ENCODE measurements around the gene NKAIN2. TPM values are rescaled to one million over a fixed set of nuclear protein-coding genes. Genes with fewer than 3 reads are reported as not detected.

Gene NKAIN2
- total RNA-seq, 1 experiment from 2014 or later, result 2.2 TPM

GRCh38 chr6:124027392-124027791 is 223.7 kb downstream of the NKAIN2 start:
- no TSS peak for BruUV-seq (replicated peaks)
- no peaks in the 10 kb centered on the region for H3K9me3 ChIP-seq (ENCODE audit: low read depth, low read length, poor library complexity, severe bottlenecking)
- H3K4me1 ChIP-seq (ENCODE audit: insufficient read depth, low read length, poor library complexity, severe bottlenecking), result no peaks in the 10 kb centered on the region
- H3K27me3 ChIP-seq (replicated peaks; ENCODE audit: insufficient read depth, low read depth, low read length, poor library complexity), result peaks cover 3% of the 10 kb centered on the region
- DNase-seq (ENCODE audit: low spot score), result no peak
- ChIA-PET POLR2A (ENCODE audit: low non-redundant PET) (no interaction called here), CTCF (no interaction called here)
- intact Hi-C loops (cut with micrococcal nuclease; ENCODE audit: unreplicated experiment), result no loop called here
- TF ChIP-seq, protein P1, sequence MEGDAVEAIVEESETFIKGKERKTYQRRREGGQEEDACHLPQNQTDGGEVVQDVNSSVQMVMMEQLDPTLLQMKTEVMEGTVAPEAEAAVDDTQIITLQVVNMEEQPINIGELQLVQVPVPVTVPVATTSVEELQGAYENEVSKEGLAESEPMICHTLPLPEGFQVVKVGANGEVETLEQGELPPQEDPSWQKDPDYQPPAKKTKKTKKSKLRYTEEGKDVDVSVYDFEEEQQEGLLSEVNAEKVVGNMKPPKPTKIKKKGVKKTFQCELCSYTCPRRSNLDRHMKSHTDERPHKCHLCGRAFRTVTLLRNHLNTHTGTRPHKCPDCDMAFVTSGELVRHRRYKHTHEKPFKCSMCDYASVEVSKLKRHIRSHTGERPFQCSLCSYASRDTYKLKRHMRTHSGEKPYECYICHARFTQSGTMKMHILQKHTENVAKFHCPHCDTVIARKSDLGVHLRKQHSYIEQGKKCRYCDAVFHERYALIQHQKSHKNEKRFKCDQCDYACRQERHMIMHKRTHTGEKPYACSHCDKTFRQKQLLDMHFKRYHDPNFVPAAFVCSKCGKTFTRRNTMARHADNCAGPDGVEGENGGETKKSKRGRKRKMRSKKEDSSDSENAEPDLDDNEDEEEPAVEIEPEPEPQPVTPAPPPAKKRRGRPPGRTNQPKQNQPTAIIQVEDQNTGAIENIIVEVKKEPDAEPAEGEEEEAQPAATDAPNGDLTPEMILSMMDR (conservative IDR thresholded peaks at IDR 0.05; ENCODE audit: low read depth, low read length), result no peak
- no peak for TF ChIP-seq EZH2 (IDR thresholded peaks at IDR 0.05; ENCODE audit: borderline replicate concordance, low read depth, low read length, poor library complexity, severe bottlenecking)
- no peaks in the 10 kb centered on the region for H3K36me3 ChIP-seq (ENCODE audit: insufficient read depth, low read length, poor library complexity, severe bottlenecking)
- H3K4me3 ChIP-seq (ENCODE audit: low read depth, low read length, poor library complexity, severe bottlenecking), result no peak overlapping the region
- no peak overlapping the region for H3K27ac ChIP-seq (ENCODE audit: low read depth, low read length, poor library complexity, severe bottlenecking)

GRCh38 chr6:124028117-124028516 is 224.5 kb downstream of the NKAIN2 start:
- DNase-seq (ENCODE audit: low spot score), result no peak
- intact Hi-C loops (cut with micrococcal nuclease; ENCODE audit: unreplicated experiment), result no loop called here
- H3K27ac ChIP-seq (ENCODE audit: low read depth, low read length, poor library complexity, severe bottlenecking), result no peak overlapping the region
- H3K4me1 ChIP-seq (ENCODE audit: insufficient read depth, low read length, poor library complexity, severe bottlenecking), result no peaks in the 10 kb centered on the region
- no peaks in the 10 kb centered on the region for H3K9me3 ChIP-seq (ENCODE audit: low read depth, low read length, poor library complexity, severe bottlenecking)
- ChIA-PET POLR2A (ENCODE audit: low non-redundant PET) (no interaction called here), CTCF (no interaction called here)
- no TSS peak for BruUV-seq (replicated peaks)
- H3K4me3 ChIP-seq (ENCODE audit: low read depth, low read length, poor library complexity, severe bottlenecking), result no peak overlapping the region
- H3K36me3 ChIP-seq (ENCODE audit: insufficient read depth, low read length, poor library complexity, severe bottlenecking), result no peaks in the 10 kb centered on the region
- no peak for TF ChIP-seq EZH2 (IDR thresholded peaks at IDR 0.05; ENCODE audit: borderline replicate concordance, low read depth, low read length, poor library complexity, severe bottlenecking)
- TF ChIP-seq, protein P1 (conservative IDR thresholded peaks at IDR 0.05; ENCODE audit: low read depth, low read length), result no peak
- peaks cover 3% of the 10 kb centered on the region for H3K27me3 ChIP-seq (replicated peaks; ENCODE audit: insufficient read depth, low read depth, low read length, poor library complexity)

DNA sequence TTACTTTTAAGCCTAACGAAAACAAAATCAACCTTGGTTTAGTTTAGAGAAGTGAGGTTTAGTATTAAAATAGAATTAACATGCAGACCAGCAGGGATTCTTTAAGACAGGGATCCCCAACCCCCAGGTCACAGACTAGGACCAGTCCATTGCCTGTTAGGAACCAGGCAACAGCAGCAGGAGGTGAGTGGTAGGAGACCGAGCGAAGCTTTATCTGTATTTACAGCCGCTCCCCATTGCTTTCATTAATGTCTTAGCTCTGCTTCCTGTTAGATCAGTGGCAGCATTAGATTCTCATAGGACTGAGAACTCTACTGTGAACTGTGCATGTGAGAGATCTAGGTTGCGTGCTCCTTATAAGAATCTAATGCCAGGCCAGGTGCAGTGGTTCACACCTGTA is 225.9 kb downstream of the NKAIN2 start:
- no peak for DNase-seq (ENCODE audit: low spot score)
- CTCF ChIA-PET, result no interaction called here

More for the DNA sequence above, 225.9 kb downstream of the NKAIN2 start:
- Histone ChIP-seq H3K9me3 (ENCODE audit: low read depth, low read length, poor library complexity, severe bottlenecking) (no peaks in the 10 kb centered on the region), H3K4me1 (ENCODE audit: insufficient read depth, low read length, poor library complexity, severe bottlenecking) (no peaks in the 10 kb centered on the region), H3K27ac (ENCODE audit: low read depth, low read length, poor library complexity, severe bottlenecking) (no peak overlapping the region), H3K27me3 (replicated peaks; ENCODE audit: insufficient read depth, low read depth, low read length, poor library complexity) (peaks cover 3% of the 10 kb centered on the region), H3K4me3 (ENCODE audit: low read depth, low read length, poor library complexity, severe bottlenecking) (no peak overlapping the region), H3K36me3 (ENCODE audit: insufficient read depth, low read length, poor library complexity, severe bottlenecking) (no peaks in the 10 kb centered on the region)
- intact Hi-C loops (cut with micrococcal nuclease; ENCODE audit: unreplicated experiment), result no loop called here
- POLR2A ChIA-PET (ENCODE audit: low non-redundant PET), result no interaction called here
- no peak for TF ChIP-seq EZH2 (IDR thresholded peaks at IDR 0.05; ENCODE audit: borderline replicate concordance, low read depth, low read length, poor library complexity, severe bottlenecking)
- TF ChIP-seq, protein P1 (conservative IDR thresholded peaks at IDR 0.05; ENCODE audit: low read depth, low read length), result no peak
- BruUV-seq (replicated peaks), result no TSS peak
